Epithelial cell of proximal tubule (primary cell): ENCODE measurements around the gene ZC3H13. TPM values are rescaled to one million over a fixed set of nuclear protein-coding genes. Genes with fewer than 3 reads are reported as not detected.

Source experiments
- DNase-seq: peaks from one replicate; pipeline ENCODE4 v3.0.0-alpha.2; 2011; ENCODE audit warnings: low read depth
- H3K4me3 ChIP-seq: 2 replicates; pipeline ENCODE4 v1.5.1; 2011; ENCODE audit warnings: low read depth, mild to moderate bottlenecking, low read length
- total RNA-seq: library from RNA; depleted of rRNA; stranded (reverse); fragments of >200 nt; gene quantifications from 2 replicates; pipeline ENCODE4 v1.2.3, GENCODE V29; 2015
- TF ChIP-seq, protein P1 (sequence below): conservative IDR thresholded peaks from 2 replicates; pipeline ENCODE4 v1.5.1; 2012; ENCODE audit warnings: low read depth, mild to moderate bottlenecking, low read length

Gene ZC3H13
- total RNA-seq, 1 donor from 2014 or later: 16.9 TPM

DNA sequence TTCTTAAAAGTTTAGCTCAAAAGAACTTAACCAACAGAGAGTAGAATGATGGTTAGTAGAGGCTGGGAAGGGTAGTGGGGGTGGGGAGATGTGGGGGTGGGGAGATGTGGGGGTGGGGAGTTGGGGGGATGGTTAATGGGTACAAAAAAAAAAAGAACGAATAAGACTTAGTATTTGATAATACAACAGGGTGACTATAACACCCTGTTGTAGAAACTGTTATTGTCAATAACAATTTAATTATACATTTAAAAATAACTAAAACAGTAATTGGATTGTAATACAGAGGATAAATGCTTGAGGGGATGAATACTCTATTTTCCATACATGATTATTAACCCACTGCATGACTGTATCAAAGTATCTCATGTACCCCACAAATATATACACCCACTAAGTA lies 91.1 kb downstream of the ZC3H13 start:
- no peak overlapping the region for H3K4me3 ChIP-seq
- TF ChIP-seq, protein P1, sequence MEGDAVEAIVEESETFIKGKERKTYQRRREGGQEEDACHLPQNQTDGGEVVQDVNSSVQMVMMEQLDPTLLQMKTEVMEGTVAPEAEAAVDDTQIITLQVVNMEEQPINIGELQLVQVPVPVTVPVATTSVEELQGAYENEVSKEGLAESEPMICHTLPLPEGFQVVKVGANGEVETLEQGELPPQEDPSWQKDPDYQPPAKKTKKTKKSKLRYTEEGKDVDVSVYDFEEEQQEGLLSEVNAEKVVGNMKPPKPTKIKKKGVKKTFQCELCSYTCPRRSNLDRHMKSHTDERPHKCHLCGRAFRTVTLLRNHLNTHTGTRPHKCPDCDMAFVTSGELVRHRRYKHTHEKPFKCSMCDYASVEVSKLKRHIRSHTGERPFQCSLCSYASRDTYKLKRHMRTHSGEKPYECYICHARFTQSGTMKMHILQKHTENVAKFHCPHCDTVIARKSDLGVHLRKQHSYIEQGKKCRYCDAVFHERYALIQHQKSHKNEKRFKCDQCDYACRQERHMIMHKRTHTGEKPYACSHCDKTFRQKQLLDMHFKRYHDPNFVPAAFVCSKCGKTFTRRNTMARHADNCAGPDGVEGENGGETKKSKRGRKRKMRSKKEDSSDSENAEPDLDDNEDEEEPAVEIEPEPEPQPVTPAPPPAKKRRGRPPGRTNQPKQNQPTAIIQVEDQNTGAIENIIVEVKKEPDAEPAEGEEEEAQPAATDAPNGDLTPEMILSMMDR: no peak
- DNase-seq: no peak

DNA sequence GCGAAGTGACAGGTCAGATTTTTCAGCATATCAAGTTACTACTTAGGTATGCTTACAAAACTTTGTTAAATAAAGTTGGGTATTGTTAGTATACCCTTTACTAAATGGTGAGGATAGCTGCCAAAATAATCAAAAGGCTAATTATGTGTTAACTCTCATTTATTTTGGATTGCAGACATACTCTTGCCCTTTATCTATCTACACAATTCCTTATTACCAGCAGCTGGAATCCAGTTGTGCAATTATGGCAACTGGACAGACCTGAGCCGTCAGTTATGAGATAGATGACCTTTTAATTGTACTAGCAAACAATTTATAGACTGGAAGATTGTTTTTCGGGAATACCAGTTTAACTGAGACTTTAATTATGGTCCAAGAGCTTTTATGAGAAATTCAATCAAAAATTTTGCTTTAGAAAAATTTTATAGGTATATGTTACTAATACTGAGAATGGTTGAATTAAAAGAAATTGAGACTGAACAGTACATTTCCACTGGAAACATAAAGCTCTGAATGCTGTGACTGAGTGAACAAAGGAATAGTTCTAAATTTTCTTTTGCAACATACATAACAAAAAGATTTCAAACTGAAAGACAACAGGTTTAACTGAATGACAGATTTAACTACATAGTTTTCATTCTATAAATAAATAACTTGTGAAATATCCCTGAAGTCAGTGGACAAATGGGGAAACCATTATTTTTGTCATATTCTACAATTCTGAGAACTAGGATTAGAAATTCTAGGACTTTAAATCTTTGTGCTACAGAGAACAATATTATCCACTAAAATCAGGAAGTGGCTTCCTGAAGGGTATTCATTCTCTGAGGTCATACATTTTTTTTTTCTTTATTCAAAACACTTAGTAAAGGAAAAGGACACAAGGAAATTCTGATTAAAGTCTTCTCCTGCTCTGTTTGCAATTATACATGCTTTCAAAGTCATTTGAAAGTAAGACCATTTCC lies 97.4 kb downstream of the ZC3H13 start:
- TF ChIP-seq, protein P1: no peak
- H3K4me3 ChIP-seq: no peak overlapping the region
- DNase-seq: no peak

DNA sequence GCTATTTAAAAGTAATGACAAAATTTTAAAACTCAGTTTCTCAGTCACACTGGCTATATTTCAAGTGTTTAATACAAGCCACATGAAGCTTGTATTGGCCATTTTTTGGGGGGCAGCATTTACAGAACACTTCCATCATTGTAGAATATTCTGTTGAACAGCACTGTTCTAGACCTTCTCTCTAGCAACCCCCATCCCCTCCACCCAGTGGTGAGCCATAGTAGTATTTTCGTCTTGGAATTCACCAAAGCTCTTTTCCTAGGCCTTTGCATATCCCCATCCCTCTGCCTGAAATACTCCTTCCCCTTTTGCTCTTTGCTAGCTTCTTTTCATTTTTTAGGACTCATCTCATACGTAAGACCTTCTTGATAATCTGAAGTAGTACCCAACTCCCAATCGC lies 99.5 kb downstream of the ZC3H13 start:
- H3K4me3 ChIP-seq: no peak overlapping the region
- TF ChIP-seq, protein P1: no peak
- DNase-seq: no peak

DNA sequence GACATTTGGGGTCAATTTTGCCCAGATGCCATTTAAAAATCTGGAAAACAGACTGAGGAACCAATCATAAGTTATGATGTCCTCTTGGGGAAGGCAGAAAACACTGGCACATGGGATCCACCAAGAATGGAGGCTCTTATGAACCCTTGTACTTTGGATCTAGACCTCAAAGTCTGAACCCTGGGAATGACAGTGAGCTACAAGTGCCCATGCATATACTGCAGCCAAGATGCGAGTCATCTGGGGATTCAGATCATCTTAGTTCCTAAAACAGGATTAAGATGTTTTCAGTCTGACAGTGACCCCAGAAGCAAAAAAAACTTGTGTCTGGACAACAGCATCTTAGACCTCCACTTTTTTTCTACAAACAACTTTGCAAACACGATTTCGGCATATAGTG lies 100.8 kb downstream of the ZC3H13 start:
- H3K4me3 ChIP-seq: no peak overlapping the region
- TF ChIP-seq, protein P1: no peak
- no peak for DNase-seq

DNA sequence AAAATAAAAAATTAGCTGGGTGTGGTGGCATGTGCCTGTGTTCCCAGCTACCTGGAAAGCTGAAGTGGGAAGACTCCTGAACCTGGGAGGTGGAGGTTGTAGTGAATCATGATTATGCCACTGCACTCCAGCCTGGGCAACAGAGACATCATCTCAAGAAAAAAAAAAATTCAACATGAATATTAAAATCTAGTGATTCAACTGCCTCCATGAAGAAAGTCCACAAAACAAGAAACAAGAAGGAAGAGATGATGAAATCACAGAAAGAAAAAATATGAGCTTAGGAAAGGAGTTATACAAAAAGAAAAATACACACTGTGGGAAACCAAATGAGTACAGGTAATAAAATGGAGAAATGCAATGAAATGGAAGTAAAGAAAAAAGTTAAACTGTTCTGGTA lies 101.4 kb downstream of the ZC3H13 start:
- no peak overlapping the region for H3K4me3 ChIP-seq
- TF ChIP-seq, protein P1: no peak
- DNase-seq: no peak

DNA sequence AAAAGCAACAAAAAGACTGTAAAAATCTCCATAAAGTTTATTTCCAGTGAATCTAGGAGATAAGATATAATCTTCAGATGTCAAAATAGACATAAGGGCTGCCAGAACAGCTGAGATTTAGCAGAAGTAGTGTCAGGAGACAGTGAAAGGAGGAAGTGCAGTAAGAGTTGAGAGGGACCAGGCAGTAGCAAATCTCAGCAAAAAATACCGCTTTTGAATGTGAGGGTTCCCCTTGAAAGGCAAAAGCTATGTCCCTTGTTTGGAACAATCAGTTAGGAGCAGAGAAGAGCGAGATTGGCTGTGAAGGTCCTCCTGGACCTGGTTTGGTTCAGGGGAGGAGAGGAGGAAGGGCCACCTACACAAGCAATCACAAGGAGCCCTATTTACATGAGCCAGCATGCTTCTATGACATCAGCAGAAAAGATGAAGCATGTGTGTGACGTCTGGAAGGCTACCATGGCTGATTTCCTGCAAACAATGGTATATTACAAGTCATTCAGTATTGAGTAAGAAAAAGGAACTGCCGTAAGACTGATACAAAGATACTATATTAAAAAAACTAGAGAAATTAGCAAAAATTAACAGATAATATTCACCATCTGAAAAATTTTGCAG lies 102.1 kb downstream of the ZC3H13 start:
- DNase-seq: no peak
- H3K4me3 ChIP-seq: no peak overlapping the region
- TF ChIP-seq, protein P1: no peak

DNA sequence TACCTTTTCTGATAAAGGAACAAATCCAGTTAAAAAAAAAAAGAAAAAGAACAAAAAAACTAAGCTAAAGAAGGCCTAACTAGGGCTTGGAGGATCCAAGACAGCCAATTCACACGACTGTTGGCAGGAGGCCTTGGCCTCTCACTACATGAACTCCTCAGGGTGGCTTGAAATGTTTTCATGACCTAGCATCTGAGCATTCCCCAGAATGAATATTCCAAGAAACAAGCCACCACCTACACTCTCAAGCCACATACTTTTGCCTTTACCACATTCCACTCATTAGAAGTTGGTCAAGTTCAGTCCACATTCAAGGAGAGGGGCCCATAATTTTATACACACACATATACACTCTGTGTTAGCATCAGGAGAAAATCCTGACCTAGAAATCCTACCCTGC lies 103.4 kb downstream of the ZC3H13 start:
- no peak overlapping the region for H3K4me3 ChIP-seq
- DNase-seq: no peak
- TF ChIP-seq, protein P1: no peak
